SU-DHL-6 (cell line): ENCODE measurements around the gene RAP2C.

Experiments
- CTCF ChIP-seq: fragments of 200-600 bp; sonication (generic); IDR thresholded peaks from one replicate; pipeline ENCODE4 v1.5.1; 2017; ENCODE audit warnings: antibody characterized with exemption, mild to moderate bottlenecking, low read length, moderate library complexity; ENCODE audit not compliant: insufficient read depth, poor library complexity, severe bottlenecking
- EZH2phosphoT487 ChIP-seq: fragments of 200-600 bp; sonication (generic), shearing (Covaris generic); conservative IDR thresholded peaks from 2 replicates; pipeline ENCODE4 v1.6.1; 2018; ENCODE audit warnings: mild to moderate bottlenecking, antibody characterized with exemption, low read length, moderate library complexity, mixed read lengths

DNA sequence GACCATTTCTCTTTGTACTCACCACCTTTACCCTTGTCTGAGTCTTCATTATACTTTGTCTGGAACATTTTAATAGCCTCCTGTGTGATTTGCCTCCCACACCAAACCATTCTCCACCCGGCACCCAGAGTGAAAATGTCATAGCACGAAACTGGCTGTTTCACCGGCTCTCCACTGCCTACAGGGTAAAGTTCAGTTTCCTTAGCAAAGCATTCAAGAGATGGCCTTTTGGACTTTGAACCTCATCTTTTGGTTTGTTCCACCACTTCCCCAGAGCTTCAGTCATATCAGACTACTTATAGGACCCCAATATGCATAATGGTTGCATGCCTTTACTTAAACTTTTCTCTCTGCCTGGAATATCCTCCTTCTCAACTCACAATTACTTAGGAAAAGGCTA, 38.3 kb downstream of the RAP2C start:
- TF ChIP-seq CTCF = no peak
- TF ChIP-seq EZH2phosphoT487 = no peak
